Activated naive CD8-positive, alpha-beta T cell (primary cell): Measurements from ENCODE around the gene MCTP1.

ENCODE experiments used
- H3K27ac Mint-ChIP-seq: one replicate; pipeline ENCODE4 v1.8.0; 2021; ENCODE audit warnings: mixed read lengths
- H3K27me3 Mint-ChIP-seq: one replicate; pipeline ENCODE4 v1.8.0; 2021; ENCODE audit warnings: mixed read lengths
- H3K36me3 Mint-ChIP-seq: one replicate; pipeline ENCODE4 v1.8.0; 2021; ENCODE audit warnings: mixed read lengths
- H3K4me1 Mint-ChIP-seq: one replicate; pipeline ENCODE4 v1.8.0; 2021; ENCODE audit warnings: low read depth, mixed read lengths
- H3K4me3 Mint-ChIP-seq: one replicate; pipeline ENCODE4 v1.8.0; 2021; ENCODE audit warnings: mild to moderate bottlenecking, mixed read lengths
- H3K9me3 Mint-ChIP-seq: one replicate; pipeline ENCODE4 v1.8.0; 2021; ENCODE audit warnings: low read depth, mixed read lengths

The MCTP1 gene

GRCh38 chr5:95042037-95042436 lies 242.9 kb downstream of the MCTP1 start:
- H3K4me3 Mint-ChIP-seq: no peak overlapping the region

GRCh38 chr5:95035891-95036685 lies 248.8 kb downstream of the MCTP1 start:
- Mint-ChIP-seq H3K4me3 (no peak overlapping the region), H3K4me1 (no peaks in the 10 kb centered on the region), H3K27ac (no peak overlapping the region), H3K36me3 (no peaks in the 10 kb centered on the region), H3K9me3 (peaks cover 4% of the 10 kb centered on the region), H3K27me3 (no peaks in the 10 kb centered on the region)

More at GRCh38 chr5:95042037-95042436, 242.9 kb downstream of the MCTP1 start:
- Mint-ChIP-seq H3K36me3 (no peaks in the 10 kb centered on the region), H3K4me1 (no peaks in the 10 kb centered on the region), H3K9me3 (no peaks in the 10 kb centered on the region), H3K27me3 (no peaks in the 10 kb centered on the region), H3K27ac (no peak overlapping the region)

GRCh38 chr5:95032801-95033200 lies 252.1 kb downstream of the MCTP1 start:
- Mint-ChIP-seq H3K27ac (no peak overlapping the region), H3K9me3 (peaks cover 4% of the 10 kb centered on the region), H3K27me3 (peaks cover 2% of the 10 kb centered on the region), H3K4me1 (no peaks in the 10 kb centered on the region), H3K36me3 (no peaks in the 10 kb centered on the region), H3K4me3 (no peak overlapping the region)

- H3K27ac Mint-ChIP-seq: no peak overlapping the region
- H3K4me3 Mint-ChIP-seq: no peak overlapping the region
- H3K27me3 Mint-ChIP-seq: peaks cover 2% of the 10 kb centered on the region
- H3K36me3 Mint-ChIP-seq: no peaks in the 10 kb centered on the region
- H3K4me1 Mint-ChIP-seq: peaks cover 5% of the 10 kb centered on the region
- H3K9me3 Mint-ChIP-seq: peaks cover 4% of the 10 kb centered on the region
Measured at GRCh38 chr5:95029569-95030366, 255.1 kb downstream of the MCTP1 start.

GRCh38 chr5:95027775-95028174 lies 257.1 kb downstream of the MCTP1 start:
- Mint-ChIP-seq H3K36me3 (no peaks in the 10 kb centered on the region), H3K4me1 (peaks cover 5% of the 10 kb centered on the region), H3K4me3 (no peak overlapping the region), H3K27me3 (peaks cover 2% of the 10 kb centered on the region), H3K9me3 (peaks cover 4% of the 10 kb centered on the region), H3K27ac (no peak overlapping the region)

- Mint-ChIP-seq H3K36me3 (no peaks in the 10 kb centered on the region), H3K4me3 (no peak overlapping the region), H3K27ac (no peak overlapping the region), H3K4me1 (peaks cover 5% of the 10 kb centered on the region), H3K27me3 (peaks cover 2% of the 10 kb centered on the region), H3K9me3 (peaks cover 4% of the 10 kb centered on the region)
Measured at GRCh38 chr5:95027151-95027721, 257.7 kb downstream of the MCTP1 start.

GRCh38 chr5:95026718-95027117 lies 258.2 kb downstream of the MCTP1 start:
- no peak overlapping the region for H3K4me3 Mint-ChIP-seq
- H3K36me3 Mint-ChIP-seq: no peaks in the 10 kb centered on the region
- peaks cover 2% of the 10 kb centered on the region for H3K27me3 Mint-ChIP-seq
- H3K4me1 Mint-ChIP-seq: peaks cover 5% of the 10 kb centered on the region
- no peak overlapping the region for H3K27ac Mint-ChIP-seq
- H3K9me3 Mint-ChIP-seq: peaks cover under 1% of the 10 kb centered on the region

- Mint-ChIP-seq H3K36me3 (no peaks in the 10 kb centered on the region), H3K4me1 (peaks cover 5% of the 10 kb centered on the region), H3K4me3 (no peak overlapping the region), H3K9me3 (no peaks in the 10 kb centered on the region), H3K27me3 (no peaks in the 10 kb centered on the region), H3K27ac (no peak overlapping the region)
Measured at GRCh38 chr5:95022967-95023695, 261.8 kb downstream of the MCTP1 start.

- H3K27me3 Mint-ChIP-seq: no peaks in the 10 kb centered on the region
- no peak overlapping the region for H3K4me3 Mint-ChIP-seq
- no peaks in the 10 kb centered on the region for H3K9me3 Mint-ChIP-seq
- H3K4me1 Mint-ChIP-seq: no peaks in the 10 kb centered on the region
- no peaks in the 10 kb centered on the region for H3K36me3 Mint-ChIP-seq
- no peak overlapping the region for H3K27ac Mint-ChIP-seq
Measured at GRCh38 chr5:95020345-95020744, 264.5 kb downstream of the MCTP1 start.

GRCh38 chr5:95018946-95019345 lies 265.9 kb downstream of the MCTP1 start:
- Mint-ChIP-seq H3K4me3 (no peak overlapping the region), H3K4me1 (no peaks in the 10 kb centered on the region), H3K27ac (no peak overlapping the region), H3K9me3 (no peaks in the 10 kb centered on the region), H3K27me3 (no peaks in the 10 kb centered on the region), H3K36me3 (no peaks in the 10 kb centered on the region)

- Mint-ChIP-seq H3K27ac (no peak overlapping the region), H3K4me1 (no peaks in the 10 kb centered on the region), H3K27me3 (no peaks in the 10 kb centered on the region), H3K36me3 (no peaks in the 10 kb centered on the region), H3K9me3 (no peaks in the 10 kb centered on the region), H3K4me3 (no peak overlapping the region)
Measured at GRCh38 chr5:95018511-95018910, 266.4 kb downstream of the MCTP1 start.

GRCh38 chr5:95009812-95010211 lies 275.1 kb downstream of the MCTP1 start:
- H3K9me3 Mint-ChIP-seq: no peaks in the 10 kb centered on the region
- H3K4me1 Mint-ChIP-seq: no peaks in the 10 kb centered on the region
- H3K4me3 Mint-ChIP-seq: no peak overlapping the region
- H3K27ac Mint-ChIP-seq: no peak overlapping the region
- peaks cover 2% of the 10 kb centered on the region for H3K27me3 Mint-ChIP-seq
- no peaks in the 10 kb centered on the region for H3K36me3 Mint-ChIP-seq

GRCh38 chr5:95007921-95008597 lies 276.8 kb downstream of the MCTP1 start:
- H3K36me3 Mint-ChIP-seq: peaks cover 3% of the 10 kb centered on the region
- peaks cover 2% of the 10 kb centered on the region for H3K27me3 Mint-ChIP-seq
- no peak overlapping the region for H3K4me3 Mint-ChIP-seq
- H3K4me1 Mint-ChIP-seq: no peaks in the 10 kb centered on the region
- peaks cover 6% of the 10 kb centered on the region for H3K9me3 Mint-ChIP-seq
- no peak overlapping the region for H3K27ac Mint-ChIP-seq

GRCh38 chr5:95005811-95006210 lies 279.1 kb downstream of the MCTP1 start:
- peaks cover 3% of the 10 kb centered on the region for H3K36me3 Mint-ChIP-seq

More at GRCh38 chr5:95005811-95006210, 279.1 kb downstream of the MCTP1 start:
- Mint-ChIP-seq H3K27ac (no peak overlapping the region), H3K27me3 (peaks cover 2% of the 10 kb centered on the region), H3K9me3 (peaks cover 6% of the 10 kb centered on the region), H3K4me3 (no peak overlapping the region), H3K4me1 (no peaks in the 10 kb centered on the region)
